GM23248 (cell line): ENCODE measurements around the gene DNAAF5. TPM values are rescaled to one million over a fixed set of nuclear protein-coding genes. Genes with fewer than 3 reads are reported as not detected.

ENCODE experiments used
- DNase-seq: peaks from one replicate; pipeline ENCODE4 v3.0.0-alpha.2; 2015
- H2AFZ ChIP-seq: fragments of 200-600 bp; sonication (generic); 2 replicates; pipeline ENCODE4 v1.6.1; 2016; ENCODE audit warnings: antibody characterized with exemption
- H3F3A ChIP-seq: fragments of 200-600 bp; sonication (generic); 2 replicates; pipeline ENCODE4 v1.6.1; 2016; ENCODE audit warnings: mild to moderate bottlenecking, antibody characterized with exemption, mixed run types; ENCODE audit not compliant: insufficient read depth
- H3K27ac ChIP-seq: fragments of 200-600 bp; sonication (generic); 2 replicates; pipeline ENCODE4 v1.5.1; 2016; ENCODE audit warnings: mild to moderate bottlenecking
- H3K27me3 ChIP-seq: fragments of 200-600 bp; sonication (generic); replicated peaks from 2 replicates; pipeline ENCODE4 v1.6.1; 2016; ENCODE audit warnings: mild to moderate bottlenecking; ENCODE audit not compliant: insufficient read depth
- H3K36me3 ChIP-seq: fragments of 200-600 bp; sonication (generic); 2 replicates; pipeline ENCODE4 v1.6.1; 2016; ENCODE audit warnings: low read depth, mild to moderate bottlenecking
- H3K4me1 ChIP-seq: fragments of 200-600 bp; sonication (generic); 2 replicates; pipeline ENCODE4 v1.6.1; 2016; ENCODE audit warnings: mild to moderate bottlenecking; ENCODE audit not compliant: insufficient read depth
- H3K4me2 ChIP-seq: fragments of 200-600 bp; sonication (generic); one replicate; pipeline ENCODE4 v1.6.1; 2016; ENCODE audit warnings: mild to moderate bottlenecking; ENCODE audit not compliant: unreplicated experiment
- H3K4me3 ChIP-seq: fragments of 200-600 bp; sonication (generic); 2 replicates; pipeline ENCODE4 v1.5.1; 2016; ENCODE audit warnings: mild to moderate bottlenecking
- H3K79me2 ChIP-seq: fragments of 200-600 bp; sonication (generic); 2 replicates; pipeline ENCODE4 v1.6.1; 2016; ENCODE audit warnings: mild to moderate bottlenecking; ENCODE audit not compliant: insufficient read depth
- H3K9ac ChIP-seq: fragments of 200-600 bp; sonication (generic); 2 replicates; pipeline ENCODE4 v1.6.1; 2016; ENCODE audit warnings: mild to moderate bottlenecking
- H3K9me2 ChIP-seq: fragments of 200-600 bp; sonication (generic); 2 replicates; pipeline ENCODE4 v1.6.1; 2016; ENCODE audit warnings: mixed run types, mild to moderate bottlenecking, moderate library complexity; ENCODE audit not compliant: insufficient read depth
- H3K9me3 ChIP-seq: fragments of 200-600 bp; sonication (generic); one replicate; pipeline ENCODE4 v1.6.1; 2017; ENCODE audit warnings: low read depth
- H4K20me1 ChIP-seq: fragments of 200-600 bp; sonication (generic); 2 replicates; pipeline ENCODE4 v1.6.0; 2016; ENCODE audit not compliant: insufficient read depth
- EZH2 ChIP-seq: fragments of 200-600 bp; sonication (generic); IDR thresholded peaks from 2 replicates; pipeline ENCODE4 v1.6.1; 2018; ENCODE audit warnings: antibody characterized with exemption, mild to moderate bottlenecking; ENCODE audit not compliant: insufficient read depth, poor library complexity, severe bottlenecking
- EZH2phosphoT487 ChIP-seq: fragments of 200-600 bp; sonication (generic); IDR thresholded peaks from 2 replicates; pipeline ENCODE4 v1.6.1; 2018; ENCODE audit warnings: antibody characterized with exemption, moderate library complexity, mild to moderate bottlenecking, low read depth; ENCODE audit not compliant: insufficient read depth
- WGBS, 2 experiments: methylation state at CpG; one replicate each; pipeline ENCODE4 v1.1.6; 2015 to 2017; ENCODE audit warnings: low lambda C conversion rate in 2 of 2, low coverage in 1 of 2; ENCODE audit errors: missing lambda C conversion rate in 2 of 2; 5-methylcytosine and 5-hydroxymethylcytosine counted together
- in situ Hi-C: fragments of 300-500 bp; cut with MboI; formaldehyde crosslinking; loops from 2 replicates; pipeline ENCODE4 v1.15.0; 2020
- polyA plus RNA-seq: library from polyadenylated mRNA; unstranded; fragments of >200 nt; fragmentation: Nextera tagmentation; extraction: Ambion mirVana; gene quantifications from 2 replicates; pipeline ENCODE4 v1.2.1, GENCODE V29; 2016
- total RNA-seq: library from RNA; depleted of rRNA; stranded (reverse); fragments of >200 nt; shearing (Covaris generic); gene quantifications from 2 replicates; pipeline ENCODE4 v1.2.3, GENCODE V29; 2014

Gene DNAAF5
- total and polyA plus RNA-seq, 2 experiments from 2014 or later: 5.7 to 35.7 TPM

DNA sequence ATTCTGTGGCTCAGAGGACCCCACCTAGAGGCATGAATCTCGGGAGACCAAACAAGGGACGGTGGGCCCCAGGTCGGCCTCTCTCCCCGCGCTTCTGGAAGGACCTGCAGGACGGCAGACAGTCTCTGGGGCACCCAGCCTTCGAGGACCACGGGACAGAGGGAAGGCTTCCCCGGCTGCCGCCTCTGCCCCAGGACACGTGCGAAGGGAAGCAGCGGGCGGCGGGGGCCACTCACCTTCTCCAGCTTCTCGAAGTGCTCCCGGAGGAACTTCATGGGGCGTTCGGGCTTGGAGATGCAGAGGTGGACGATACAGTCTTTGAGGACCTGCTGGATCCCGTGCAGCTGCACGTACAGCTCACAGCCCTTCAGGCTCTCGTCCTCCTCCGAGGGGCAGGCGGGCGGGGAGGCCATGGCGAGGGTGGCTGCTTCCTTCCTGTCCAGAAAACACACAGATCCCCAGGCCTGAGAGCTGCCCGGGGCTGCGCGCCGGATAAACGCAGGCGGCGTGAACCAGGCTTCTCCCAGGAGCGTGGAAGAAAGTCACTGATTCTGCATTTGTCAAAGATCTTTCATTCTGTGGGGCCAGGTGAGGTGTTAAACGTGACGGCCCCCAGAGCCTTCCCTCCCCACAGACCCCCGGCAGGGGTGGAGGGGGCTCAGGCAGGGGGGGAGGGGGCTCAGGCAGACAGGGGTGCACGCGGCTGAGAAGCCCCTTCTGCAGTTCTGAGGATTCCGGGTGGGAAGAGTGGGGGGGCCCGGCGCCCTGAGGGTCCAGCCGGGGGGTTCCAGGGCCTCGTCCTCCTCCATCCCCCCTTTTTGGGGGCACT, 15.2 kb upstream of the DNAAF5 start:
- no peaks in the 10 kb centered on the region for H3K4me1 ChIP-seq
- H4K20me1 ChIP-seq: no peaks in the 10 kb centered on the region
- in situ Hi-C loops: no loop called here
- no peak overlapping the region for H3K4me2 ChIP-seq
- no peaks in the 10 kb centered on the region for H3F3A ChIP-seq
- no peaks in the 10 kb centered on the region for H3K9me3 ChIP-seq
- TF ChIP-seq EZH2 (no peak), EZH2phosphoT487 (no peak)
- H3K36me3 ChIP-seq: no peaks in the 10 kb centered on the region
- WGBS, 2 experiments: 74 to 86% methylated on average over 36 to 45 of the region's 45 CpGs
- H3K4me3 ChIP-seq: no peak overlapping the region
- H2AFZ ChIP-seq: no peak overlapping the region
- no peaks in the 10 kb centered on the region for H3K27me3 ChIP-seq
- no peak overlapping the region for H3K9ac ChIP-seq
- H3K9me2 ChIP-seq: no peaks in the 10 kb centered on the region
- no peak for DNase-seq
- no peak overlapping the region for H3K27ac ChIP-seq
- no peaks in the 10 kb centered on the region for H3K79me2 ChIP-seq

GRCh38 chr7:711922-712380, 14.5 kb upstream of the DNAAF5 start:
- H4K20me1 ChIP-seq: no peaks in the 10 kb centered on the region
- no peaks in the 10 kb centered on the region for H3K4me1 ChIP-seq
- no peaks in the 10 kb centered on the region for H3F3A ChIP-seq
- 8 to 20% methylated on average over 3 to 26 of the region's 44 CpGs for WGBS, 2 experiments
- H3K27ac ChIP-seq: no peak overlapping the region
- TF ChIP-seq EZH2 (no peak), EZH2phosphoT487 (no peak)
- H3K9ac ChIP-seq: no peak overlapping the region
- H3K4me2 ChIP-seq: no peak overlapping the region
- no peaks in the 10 kb centered on the region for H3K27me3 ChIP-seq
- H3K9me3 ChIP-seq: no peaks in the 10 kb centered on the region
- no peak for DNase-seq
- in situ Hi-C loops: no loop called here
- H3K79me2 ChIP-seq: no peaks in the 10 kb centered on the region
- peak overlapping the region; percentile 64 for H3K4me3 ChIP-seq
- no peaks in the 10 kb centered on the region for H3K36me3 ChIP-seq
- H2AFZ ChIP-seq: no peak overlapping the region
- no peaks in the 10 kb centered on the region for H3K9me2 ChIP-seq

GRCh38 chr7:712381-713138, 13.9 kb upstream of the DNAAF5 start:
- H3K4me3 ChIP-seq: peak overlapping the region; percentile 64
- no peaks in the 10 kb centered on the region for H3K4me1 ChIP-seq
- no peaks in the 10 kb centered on the region for H3K9me2 ChIP-seq
- 21 to 31% methylated on average over 20 to 38 of the region's 74 CpGs for WGBS, 2 experiments
- no peaks in the 10 kb centered on the region for H4K20me1 ChIP-seq
- no peaks in the 10 kb centered on the region for H3K9me3 ChIP-seq
- no peaks in the 10 kb centered on the region for H3K36me3 ChIP-seq
- in situ Hi-C loops: no loop called here
- H3K9ac ChIP-seq: no peak overlapping the region
- H3F3A ChIP-seq: no peaks in the 10 kb centered on the region
- H3K4me2 ChIP-seq: no peak overlapping the region
- peak; percentile 49 for DNase-seq
- no peaks in the 10 kb centered on the region for H3K79me2 ChIP-seq
- no peaks in the 10 kb centered on the region for H3K27me3 ChIP-seq
- H2AFZ ChIP-seq: no peak overlapping the region
- TF ChIP-seq EZH2phosphoT487: no peak
- no peak for TF ChIP-seq EZH2
- no peak overlapping the region for H3K27ac ChIP-seq

- no peaks in the 10 kb centered on the region for H3F3A ChIP-seq
- H3K79me2 ChIP-seq: no peaks in the 10 kb centered on the region
- no peaks in the 10 kb centered on the region for H3K9me2 ChIP-seq
- WGBS, 2 experiments: 82 to 95% methylated on average over 4 to 9 of the region's 9 CpGs
- no peaks in the 10 kb centered on the region for H3K4me1 ChIP-seq
- no peak overlapping the region for H3K27ac ChIP-seq
- H4K20me1 ChIP-seq: no peaks in the 10 kb centered on the region
- no peaks in the 10 kb centered on the region for H3K36me3 ChIP-seq
- H3K27me3 ChIP-seq: no peaks in the 10 kb centered on the region
- DNase-seq: no peak
- no peak overlapping the region for H3K4me2 ChIP-seq
- TF ChIP-seq EZH2 (no peak), EZH2phosphoT487 (no peak)
- in situ Hi-C loops: no loop called here
- no peak overlapping the region for H3K9ac ChIP-seq
- no peaks in the 10 kb centered on the region for H3K9me3 ChIP-seq
- no peak overlapping the region for H2AFZ ChIP-seq
- H3K4me3 ChIP-seq: no peak overlapping the region
These were observed 13.4 kb upstream of the DNAAF5 start for GRCh38 chr7:713139-713457.
